H1 (cell line): ENCODE results near the gene CHST8. TPM values are rescaled to one million over a fixed set of nuclear protein-coding genes. Genes with fewer than 3 reads are reported as not detected.

Experiments used
- ATF2 ChIP-seq: IDR thresholded peaks from 2 replicates; pipeline ENCODE4 v1.6.1; 2012; ENCODE audit warnings: low read length, inconsistent platforms
- BCL11A ChIP-seq, 2 experiments: IDR thresholded peaks; one replicate each; pipeline ENCODE4 v1.6.1; 2011; ENCODE audit warnings: low read depth in 2 of 2, low read length in 2 of 2, mild to moderate bottlenecking in 2 of 2
- CBX8 ChIP-seq: fragments of 300-800, 300-1000 bp; sonication (generic); IDR thresholded peaks from 2 replicates; pipeline ENCODE4 v1.7.1; 2016; ENCODE audit warnings: low read depth, low read length, borderline replicate concordance
- CHD7 ChIP-seq: fragments of 300-600 bp; sonication (generic); IDR thresholded peaks from 2 replicates; pipeline ENCODE4 v1.7.1; 2012; ENCODE audit warnings: low read length, moderate library complexity, mild to moderate bottlenecking, inconsistent platforms; ENCODE audit not compliant: insufficient replicate concordance
- CTBP2 ChIP-seq: IDR thresholded peaks from 2 replicates; pipeline ENCODE4 v1.7.0; 2011; ENCODE audit warnings: borderline replicate concordance, mild to moderate bottlenecking, moderate library complexity, mixed read lengths, low read length; ENCODE audit not compliant: insufficient read depth, insufficient read length
- GTF2F1 ChIP-seq: IDR thresholded peaks from 2 replicates; pipeline ENCODE4 v1.6.1; 2012; ENCODE audit warnings: low read depth, low read length, improper control_type of control experiment, borderline replicate concordance
- POLR2A ChIP-seq, 2 experiments: IDR thresholded peaks; 1 replicate in 1 of 2; 2 replicates in 1 of 2; pipeline ENCODE4 v1.6.1; 2011; ENCODE audit warnings: low read depth in 2 of 2, low read length in 2 of 2, mild to moderate bottlenecking in 2 of 2; ENCODE audit errors: control extremely low read depth in 1 of 2
- SP1 ChIP-seq: IDR thresholded peaks from 2 replicates; pipeline ENCODE4 v1.6.1; 2011; ENCODE audit warnings: low read depth, low read length
- SRF ChIP-seq: IDR thresholded peaks from 2 replicates; pipeline ENCODE4 v1.6.1; 2011; ENCODE audit warnings: mild to moderate bottlenecking, low read depth, low read length, moderate library complexity
- polyA plus RNA-seq, 7 experiments: library from polyadenylated mRNA; depleted of rRNA in 3 of 7; stranded (reverse) in 5 of 7; unstranded in 2 of 7; fragments of >200 nt in 5 of 7; fragments of 200-250 nt in 2 of 7; gene quantifications; 1 replicate in 5 of 7; 2 replicates in 1 of 7; 4 replicates in 1 of 7; pipeline versions ENCODE4 v1.2.1 to v1.2.3, GENCODE V29; 2011 to 2013; ENCODE audit warnings: missing spikeins in 2 of 7, mixed read lengths in 2 of 7
- total RNA-seq: library from RNA; stranded (reverse); fragmentation: NEBNext Ultra II Directional; extraction: Animal tissue kit (Norgen Biotek cat#: 25700); gene quantifications from 2 replicates; pipeline ENCODE4 v1.2.1, GENCODE V29; 2021

The CHST8 gene
- total and polyA plus RNA-seq, 2 of the 8 experiments (the other 6 are each of a cell fraction or from before 2014, with no cell fraction given), result 10.8 to 28.2 TPM

DNA sequence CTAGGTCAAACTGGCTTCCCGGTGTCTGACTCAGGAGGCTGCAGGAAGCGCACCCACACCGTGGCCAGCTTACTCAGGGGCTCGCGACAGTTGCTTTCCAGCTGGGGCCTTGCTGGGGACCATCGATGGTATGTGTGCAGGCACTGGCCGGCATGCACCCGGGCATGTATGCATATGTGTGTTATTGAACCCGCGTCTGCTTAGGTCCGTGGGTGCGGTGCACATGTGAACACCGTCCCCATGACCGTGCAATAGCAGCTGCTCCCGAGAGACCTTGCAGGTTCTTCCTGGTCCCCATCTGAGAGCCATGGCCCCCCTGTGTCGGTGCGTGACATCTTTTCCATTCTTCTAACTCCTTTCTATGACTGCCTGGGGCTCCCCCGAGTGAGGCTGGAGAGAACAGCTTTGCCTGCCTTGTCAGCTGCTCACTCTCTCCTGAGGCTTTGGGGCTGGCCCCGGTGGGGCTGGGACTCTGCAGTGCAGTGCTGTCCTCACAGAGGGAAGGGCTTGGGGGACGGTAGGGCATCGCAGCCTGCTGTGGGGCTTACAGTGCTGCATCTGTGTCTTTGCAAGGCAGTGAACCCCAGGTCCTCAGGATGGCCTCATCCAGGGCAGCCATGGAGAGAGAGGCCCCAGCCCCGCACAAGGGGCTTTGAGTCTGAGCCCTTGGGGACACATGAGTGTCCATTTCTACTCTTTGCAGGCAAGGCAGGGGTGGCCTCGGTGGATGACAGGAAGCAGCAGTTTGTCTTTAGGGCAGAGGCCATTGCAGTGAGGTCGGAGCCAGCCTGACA is 65.1 kb downstream of the CHST8 start (continued):
- no peak for TF ChIP-seq CHD7
- no peak for TF ChIP-seq SP1
- no peak for TF ChIP-seq CBX8
- no peak for TF ChIP-seq POLR2A (IDR thresholded peaks at IDR 0.05; ENCODE audit: control extremely low read depth in 1 of 2, low read depth in 2 of 2, low read length in 2 of 2)
- no peak for TF ChIP-seq GTF2F1
- TF ChIP-seq BCL11A (IDR thresholded peaks at IDR 0.05; ENCODE audit: low read depth in 2 of 2, low read length in 2 of 2), result no peak
- no peak for TF ChIP-seq ATF2
- no peak for TF ChIP-seq SRF
- TF ChIP-seq CTBP2, result no peak
